Erythroblast (primary cell): ENCODE measurements around the gene KLKB1.

Experiments used
- GATA1 ChIP-seq: IDR thresholded peaks from 2 replicates; pipeline ENCODE4 v1.6.1; 2011; ENCODE audit warnings: low read depth, mild to moderate bottlenecking, control low read depth, low read length, moderate library complexity
- POLR2A ChIP-seq: IDR thresholded peaks from 2 replicates; pipeline ENCODE4 v1.6.1; 2011; ENCODE audit warnings: mild to moderate bottlenecking, low read length

DNA sequence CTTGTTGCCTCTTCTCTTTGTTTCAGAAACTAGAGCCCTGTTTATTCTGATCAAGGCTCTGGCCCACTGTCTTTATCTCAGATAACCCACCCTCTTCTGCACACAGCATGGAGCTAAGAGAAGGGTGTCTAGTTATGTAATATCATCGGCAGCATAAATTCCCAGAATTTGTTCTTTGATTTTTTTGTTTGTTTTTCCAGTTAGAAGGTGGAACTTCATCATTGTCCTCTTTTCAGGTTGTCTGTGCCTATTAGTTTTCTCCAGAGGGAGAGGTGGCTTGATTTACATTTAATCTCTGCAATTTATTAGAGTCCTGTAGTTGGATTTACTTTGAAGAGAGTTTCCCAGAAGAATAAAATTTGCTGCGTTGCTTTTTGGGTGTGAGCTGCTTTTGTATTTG is 23.5 kb downstream of the KLKB1 start:
- no peak for TF ChIP-seq POLR2A
- TF ChIP-seq GATA1 = no peak
